H9 (cell line): ENCODE data around the gene TMEM235. TPM values are rescaled to one million over a fixed set of nuclear protein-coding genes. Genes with fewer than 3 reads are reported as not detected.
A peak's percentile ranks its signal among the peaks of the same experiment; 100 is the strongest.

ENCODE experiments used
- DNase-seq: peaks from one replicate; pipeline ENCODE4 v3.0.0-alpha.2; 2017
- H2AFZ ChIP-seq: one replicate; pipeline ENCODE4 v1.6.1; 2013; ENCODE audit warnings: mild to moderate bottlenecking, low read length, control low read depth, moderate library complexity
- H2AK5ac ChIP-seq: 2 replicates; pipeline ENCODE4 v1.6.1; 2013; ENCODE audit warnings: low read length, control low read depth, mixed read lengths; ENCODE audit not compliant: insufficient read length
- H2BK120ac ChIP-seq: one replicate; pipeline ENCODE4 v1.6.1; 2013; ENCODE audit warnings: low read depth, mild to moderate bottlenecking, low read length, control low read depth, inconsistent platforms; ENCODE audit not compliant: poor library complexity, severe bottlenecking
- H2BK12ac ChIP-seq: 2 replicates; pipeline ENCODE4 v1.6.1; 2013; ENCODE audit warnings: low read length, control low read depth, mixed read lengths, low read depth; ENCODE audit not compliant: insufficient read length
- H2BK15ac ChIP-seq: 2 replicates; pipeline ENCODE4 v1.6.1; 2013; ENCODE audit warnings: low read depth, low read length, control low read depth
- H2BK20ac ChIP-seq: one replicate; pipeline ENCODE4 v1.6.1; 2013; ENCODE audit warnings: low read depth, mild to moderate bottlenecking, low read length, control low read depth, inconsistent platforms; ENCODE audit not compliant: poor library complexity, severe bottlenecking
- H2BK5ac ChIP-seq: 2 replicates; pipeline ENCODE4 v1.6.1; 2013; ENCODE audit warnings: low read length, control low read depth, mixed read lengths; ENCODE audit not compliant: insufficient read length
- H3K14ac ChIP-seq: 2 replicates; pipeline ENCODE4 v1.6.1; 2013; ENCODE audit warnings: low read length, control low read depth; ENCODE audit not compliant: insufficient read depth
- H3K18ac ChIP-seq: 2 replicates; pipeline ENCODE4 v1.6.1; 2013; ENCODE audit warnings: low read depth, mild to moderate bottlenecking, mixed read lengths, low read length, control low read depth; ENCODE audit not compliant: insufficient read length
- H3K23ac ChIP-seq: 2 replicates; pipeline ENCODE4 v1.6.1; 2013; ENCODE audit warnings: low read length, control low read depth, mixed read lengths, low read depth; ENCODE audit not compliant: insufficient read length
- H3K23me2 ChIP-seq: 2 replicates; pipeline ENCODE4 v1.6.1; 2013; ENCODE audit warnings: low read depth, mild to moderate bottlenecking, mixed read lengths, low read length, control low read depth; ENCODE audit not compliant: insufficient read length, poor library complexity, severe bottlenecking
- H3K27ac ChIP-seq: 2 replicates; pipeline ENCODE4 v1.5.1; 2013; ENCODE audit warnings: low read length, control low read depth, mixed read lengths, low read depth; ENCODE audit not compliant: insufficient read length
- H3K27me3 ChIP-seq: 2 replicates; pipeline ENCODE4 v1.6.1; 2013; ENCODE audit warnings: low read length, control low read depth, inconsistent platforms; ENCODE audit not compliant: insufficient read depth
- H3K4ac ChIP-seq: 2 replicates; pipeline ENCODE4 v1.6.1; 2013; ENCODE audit warnings: low read depth, mild to moderate bottlenecking, control low read depth, inconsistent platforms, low read length, moderate library complexity
- H3K4me1 ChIP-seq: 2 replicates; pipeline ENCODE4 v1.6.1; 2013; ENCODE audit warnings: low read length, control low read depth, inconsistent platforms; ENCODE audit not compliant: insufficient read depth
- H3K4me2 ChIP-seq: 2 replicates; pipeline ENCODE4 v1.6.1; 2013; ENCODE audit warnings: low read length, control low read depth, mixed read lengths; ENCODE audit not compliant: insufficient read length, insufficient read depth
- H3K56ac ChIP-seq: 2 replicates; pipeline ENCODE4 v1.6.1; 2013; ENCODE audit warnings: low read depth, mild to moderate bottlenecking, mixed read lengths, low read length, control low read depth; ENCODE audit not compliant: insufficient read length
- H3K79me1 ChIP-seq: 2 replicates; pipeline ENCODE4 v1.6.1; 2013; ENCODE audit warnings: low read depth, mild to moderate bottlenecking, moderate library complexity, low read length, control low read depth, inconsistent platforms; ENCODE audit not compliant: insufficient read depth, poor library complexity, severe bottlenecking
- H3K79me2 ChIP-seq: 2 replicates; pipeline ENCODE4 v1.6.1; 2013; ENCODE audit warnings: low read length, control low read depth, inconsistent platforms; ENCODE audit not compliant: insufficient read depth
- H3K9ac ChIP-seq: 2 replicates; pipeline ENCODE4 v1.6.1; 2013; ENCODE audit warnings: low read length, control low read depth, mixed read lengths; ENCODE audit not compliant: insufficient read length; ENCODE audit errors: extremely low read depth
- H3K9me3 ChIP-seq: one replicate; pipeline ENCODE4 v1.6.1; 2013; ENCODE audit warnings: low read depth, low read length, inconsistent platforms; ENCODE audit not compliant: control insufficient read depth
- H3T11ph ChIP-seq: one replicate; pipeline ENCODE4 v1.6.1; 2013; ENCODE audit warnings: mild to moderate bottlenecking, low read length, control low read depth, inconsistent platforms
- H4K20me1 ChIP-seq: one replicate; pipeline ENCODE4 v1.6.1; 2013; ENCODE audit not compliant: control insufficient read depth, insufficient read length, insufficient read depth
- H4K5ac ChIP-seq: 2 replicates; pipeline ENCODE4 v1.6.1; 2013; ENCODE audit warnings: low read depth, mild to moderate bottlenecking, mixed read lengths, low read length, control low read depth; ENCODE audit not compliant: insufficient read length
- H4K8ac ChIP-seq: replicated peaks from 2 replicates; pipeline ENCODE4 v1.6.1; 2013; ENCODE audit warnings: low read length, control low read depth, mixed read lengths, low read depth; ENCODE audit not compliant: insufficient read length
- H4K91ac ChIP-seq: 2 replicates; pipeline ENCODE4 v1.6.1; 2013; ENCODE audit warnings: low read depth, mild to moderate bottlenecking, moderate library complexity, mixed read lengths, low read length, control low read depth; ENCODE audit not compliant: insufficient read length
- H3K27ac Mint-ChIP-seq, 3 experiments: 2 replicates in 2 of 3; 3 replicates in 1 of 3; pipeline ENCODE4 v1.8.0; 2020 to 2021; ENCODE audit warnings: mixed read lengths in 3 of 3, mild to moderate bottlenecking in 1 of 3, moderate library complexity in 1 of 3
- H3K27me3 Mint-ChIP-seq: 2 replicates; pipeline ENCODE4 v1.8.0; 2021; ENCODE audit warnings: low read depth, mild to moderate bottlenecking, moderate library complexity, mixed read lengths
- H3K36me3 Mint-ChIP-seq, 3 experiments: 2 replicates in 2 of 3; 3 replicates in 1 of 3; pipeline ENCODE4 v1.8.0; 2020 to 2021; ENCODE audit warnings: low read depth in 3 of 3, mixed read lengths in 3 of 3; ENCODE audit not compliant: insufficient read depth in 1 of 3
- H3K4me1 Mint-ChIP-seq, 2 experiments: 2 replicates each; pipeline ENCODE4 v1.8.0; 2020; ENCODE audit warnings: mixed read lengths in 2 of 2
- H3K4me3 Mint-ChIP-seq, 2 experiments: 2 replicates in 1 of 2; 3 replicates in 1 of 2; pipeline ENCODE4 v1.8.0; 2020 to 2021; ENCODE audit warnings: mild to moderate bottlenecking in 2 of 2, mixed read lengths in 2 of 2, moderate library complexity in 1 of 2
- H3K9me3 Mint-ChIP-seq, 2 experiments: 2 replicates in 1 of 2; 3 replicates in 1 of 2; pipeline ENCODE4 v1.8.0; 2020; ENCODE audit warnings: mild to moderate bottlenecking in 2 of 2, mixed read lengths in 2 of 2, moderate library complexity in 1 of 2
- WGBS: extraction: QIAGEN DNeasy Blood & Tissue Kit; methylation state at CpG from one replicate; pipeline ENCODE4 v1.1.7; 2013; ENCODE audit warnings: missing lambda C conversion rate, low lambda C conversion rate, mixed read lengths; ENCODE audit not compliant: insufficient read length; ENCODE audit errors: extremely low coverage; 5-methylcytosine and 5-hydroxymethylcytosine counted together
- total RNA-seq: library from RNA; stranded (reverse); gene quantifications from 2 replicates; pipeline ENCODE4 v1.2.1, GENCODE V29; 2021
- TF ChIP-seq, protein P1 (sequence below): fragments of 200-600 bp; sonication (generic); conservative IDR thresholded peaks from 3 replicates; pipeline ENCODE4 v1.8.0; 2021; ENCODE audit warnings: antibody characterized with exemption, mild to moderate bottlenecking

Gene TMEM235
- total RNA-seq, 1 experiment from 2014 or later = 0.28 TPM

DNA sequence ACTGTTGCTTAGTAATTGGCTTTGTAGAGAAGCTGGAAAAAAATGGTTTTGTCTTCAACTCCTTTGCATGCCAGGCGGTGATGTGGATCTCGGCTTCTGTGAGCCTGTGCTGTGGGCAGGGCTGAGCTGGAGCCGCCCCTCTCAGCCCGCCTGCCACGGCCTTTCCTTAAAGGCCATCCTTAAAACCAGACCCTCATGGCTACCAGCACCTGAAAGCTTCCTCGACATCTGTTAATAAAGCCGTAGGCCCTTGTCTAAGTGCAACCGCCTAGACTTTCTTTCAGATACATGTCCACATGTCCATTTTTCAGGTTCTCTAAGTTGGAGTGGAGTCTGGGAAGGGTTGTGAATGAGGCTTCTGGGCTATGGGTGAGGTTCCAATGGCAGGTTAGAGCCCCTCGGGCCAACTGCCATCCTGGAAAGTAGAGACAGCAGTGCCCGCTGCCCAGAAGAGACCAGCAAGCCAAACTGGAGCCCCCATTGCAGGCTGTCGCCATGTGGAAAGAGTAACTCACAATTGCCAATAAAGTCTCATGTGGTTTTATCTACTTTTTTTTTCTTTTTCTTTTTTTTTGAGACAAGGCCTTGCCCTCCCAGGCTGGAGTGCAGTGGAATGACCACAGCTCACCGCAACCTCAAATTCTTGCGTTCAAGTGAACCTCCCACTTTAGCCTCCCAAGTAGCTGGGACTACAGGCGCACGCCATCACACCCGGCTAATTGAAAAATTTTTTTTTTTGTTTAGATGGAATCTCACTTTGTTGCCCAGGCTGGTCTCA is 6.2 kb upstream of the TMEM235 start:
- no peak overlapping the region for H3K4me3 Mint-ChIP-seq
- peak overlapping the region in 1 of 3 experiments; percentile 65; a peak in 3 of 7 replicates for H3K27ac Mint-ChIP-seq
- H2AK5ac ChIP-seq = no peak overlapping the region
- H4K5ac ChIP-seq = no peak overlapping the region
- no peaks in the 10 kb centered on the region for H3K4me1 ChIP-seq
- no peaks in the 10 kb centered on the region; a peak in 1 of 5 replicates for H3K9me3 Mint-ChIP-seq
- no peaks in the 10 kb centered on the region; the same call in 1 of the 2 replicates for H3K27me3 ChIP-seq
- no peaks in the 10 kb centered on the region for H3K79me2 ChIP-seq
- H2BK15ac ChIP-seq = no peak overlapping the region
- no peak for DNase-seq
- peaks cover 0 to 3% of the 10 kb centered on the region in 2 experiments; a peak in 1 of 4 replicates for H3K4me1 Mint-ChIP-seq
- peaks cover 11% of the 10 kb centered on the region for H3K79me1 ChIP-seq
- no peaks in the 10 kb centered on the region for H3K23me2 ChIP-seq
- H2BK12ac ChIP-seq = no peak overlapping the region
- no peak overlapping the region for H2BK120ac ChIP-seq
- TF ChIP-seq, protein P1, sequence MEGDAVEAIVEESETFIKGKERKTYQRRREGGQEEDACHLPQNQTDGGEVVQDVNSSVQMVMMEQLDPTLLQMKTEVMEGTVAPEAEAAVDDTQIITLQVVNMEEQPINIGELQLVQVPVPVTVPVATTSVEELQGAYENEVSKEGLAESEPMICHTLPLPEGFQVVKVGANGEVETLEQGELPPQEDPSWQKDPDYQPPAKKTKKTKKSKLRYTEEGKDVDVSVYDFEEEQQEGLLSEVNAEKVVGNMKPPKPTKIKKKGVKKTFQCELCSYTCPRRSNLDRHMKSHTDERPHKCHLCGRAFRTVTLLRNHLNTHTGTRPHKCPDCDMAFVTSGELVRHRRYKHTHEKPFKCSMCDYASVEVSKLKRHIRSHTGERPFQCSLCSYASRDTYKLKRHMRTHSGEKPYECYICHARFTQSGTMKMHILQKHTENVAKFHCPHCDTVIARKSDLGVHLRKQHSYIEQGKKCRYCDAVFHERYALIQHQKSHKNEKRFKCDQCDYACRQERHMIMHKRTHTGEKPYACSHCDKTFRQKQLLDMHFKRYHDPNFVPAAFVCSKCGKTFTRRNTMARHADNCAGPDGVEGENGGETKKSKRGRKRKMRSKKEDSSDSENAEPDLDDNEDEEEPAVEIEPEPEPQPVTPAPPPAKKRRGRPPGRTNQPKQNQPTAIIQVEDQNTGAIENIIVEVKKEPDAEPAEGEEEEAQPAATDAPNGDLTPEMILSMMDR = no peak
- no peak overlapping the region for H3K14ac ChIP-seq
- H3K23ac ChIP-seq = no peak overlapping the region
- WGBS = no CpG with 5 or more reads among the region's 16 CpGs
- peaks cover 16% of the 10 kb centered on the region for H3K27me3 Mint-ChIP-seq
- no peak overlapping the region for H3K56ac ChIP-seq
- H3K4me2 ChIP-seq = no peak overlapping the region
- no peaks in the 10 kb centered on the region for H4K20me1 ChIP-seq
- no peak overlapping the region for H3T11ph ChIP-seq
- H3K27ac ChIP-seq = no peak overlapping the region
- H3K36me3 Mint-ChIP-seq = peaks cover 25 to 42% (median 36%) of the 10 kb centered on the region in 3 experiments; a peak in 6 of 7 replicates
- H2BK5ac ChIP-seq = no peak overlapping the region
- no peak overlapping the region for H3K9ac ChIP-seq
- H3K4ac ChIP-seq = no peak overlapping the region
- no peak overlapping the region for H2AFZ ChIP-seq
- no peak overlapping the region for H2BK20ac ChIP-seq
- H4K8ac ChIP-seq = no peak overlapping the region
- H4K91ac ChIP-seq = no peak overlapping the region
- H3K9me3 ChIP-seq = no peaks in the 10 kb centered on the region
- no peak overlapping the region for H3K18ac ChIP-seq
